Uterus (tissue), 4 donors: ENCODE measurements around the gene WDR64. TPM values are rescaled to one million over a fixed set of nuclear protein-coding genes. Genes with fewer than 3 reads are reported as not detected.

Experiments
- DNase-seq, 2 donors: peaks; one replicate each; pipeline ENCODE4 v3.0.0-alpha.2; 2019 to 2020
- H3K27ac ChIP-seq, 2 donors: fragments of 200-600 bp; sonication (generic); 1 replicate in 1 of 2; 2 replicates in 1 of 2; pipeline ENCODE4 v1.5.1; 2016 to 2018
- H3K27me3 ChIP-seq, 2 donors: fragments of 200-600 bp; sonication (generic); one replicate each; pipeline ENCODE4 v1.5.1; 2018 to 2019; ENCODE audit warnings: control low read depth in 1 of 2
- H3K36me3 ChIP-seq, 2 donors: fragments of 200-600 bp; sonication (generic); one replicate each; pipeline ENCODE4 v1.5.1; 2019; ENCODE audit warnings: control low read depth in 1 of 2
- H3K4me1 ChIP-seq, 2 donors: fragments of 200-600 bp; sonication (generic); one replicate each; pipeline ENCODE4 v1.5.1; 2018 to 2019; ENCODE audit warnings: control low read depth in 1 of 2
- H3K4me3 ChIP-seq, 2 donors: fragments of 200-600 bp; sonication (generic); 1 replicate in 1 of 2; 2 replicates in 1 of 2; pipeline ENCODE4 v1.5.1; 2018 to 2019; ENCODE audit warnings: mild to moderate bottlenecking in 1 of 2
- H3K9me3 ChIP-seq, 2 donors: fragments of 200-600 bp; sonication (generic); one replicate each; pipeline ENCODE4 v1.5.1; 2019; ENCODE audit warnings: control low read depth in 1 of 2
- CTCF ChIP-seq, 4 experiments: fragments of 200-600 bp in 2 of 4; fragments of 450-650 bp in 2 of 4; sonication (generic) in 2 of 4; IDR thresholded peaks; one replicate each; pipeline ENCODE4 v1.5.1; 2016 to 2019; ENCODE audit warnings: antibody characterized with exemption in 4 of 4, mild to moderate bottlenecking in 2 of 4, moderate library complexity in 1 of 4
- POLR2A ChIP-seq, 2 donors: fragments of 450-650 bp; IDR thresholded peaks; one replicate each; pipeline ENCODE4 v1.6.1; 2016; ENCODE audit warnings: antibody characterized with exemption in 2 of 2, mild to moderate bottlenecking in 1 of 2, moderate library complexity in 1 of 2
- intact Hi-C: fragments of 100-400 bp; cut with DNase I; formaldehyde crosslinking; loops from one replicate; pipeline ENCODE4 v1.15.1; 2023; ENCODE audit warnings: low total_unique reads
- total RNA-seq, 4 donors: library from RNA; depleted of rRNA in 3 of 4; stranded (reverse); fragments of >200 nt in 3 of 4; gene quantifications; one replicate each; pipeline versions ENCODE4 v1.1.0 to v1.2.4, GENCODE V29; 2014 to 2023
- donor health status: DM: yes; HTN: yes; CAD: no.

Gene WDR64
- total RNA-seq, 4 donors from 2014 or later: 0.21 TPM; not detected in 3

DNA sequence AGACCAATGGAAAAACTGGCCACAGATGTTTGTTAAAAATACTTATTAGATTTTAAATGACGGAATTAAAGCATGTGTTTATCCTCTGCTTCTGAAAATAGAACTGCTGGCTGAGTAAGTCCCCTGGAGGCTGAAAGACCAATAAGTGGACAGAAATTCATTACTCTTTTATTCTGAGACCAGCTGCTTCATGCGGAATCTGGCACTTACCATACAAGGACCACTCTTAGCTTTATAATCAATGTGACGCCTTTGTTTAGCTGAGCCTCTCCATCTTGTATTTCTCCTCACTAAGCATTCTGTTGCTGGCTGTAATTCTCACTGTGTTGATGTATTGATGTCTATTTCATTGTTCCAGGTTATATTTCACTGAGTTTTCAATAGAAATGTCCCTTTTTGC, 189.6 kb downstream of the WDR64 start:
- no peak for TF ChIP-seq CTCF (IDR thresholded peaks at IDR 0.05)
- intact Hi-C loops: no loop called here

GRCh38 chr1:241842565-241842964, 190.5 kb downstream of the WDR64 start:
- TF ChIP-seq POLR2A (IDR thresholded peaks at IDR 0.05): no peak
- no peak for TF ChIP-seq CTCF (IDR thresholded peaks at IDR 0.05)
- no peaks in the 10 kb centered on the region for H3K27me3 ChIP-seq
- H3K4me1 ChIP-seq: no peaks in the 10 kb centered on the region
- no peak overlapping the region for H3K27ac ChIP-seq
- H3K9me3 ChIP-seq: no peaks in the 10 kb centered on the region
- no peak overlapping the region for H3K4me3 ChIP-seq
- H3K36me3 ChIP-seq: no peaks in the 10 kb centered on the region
- no peak for DNase-seq
- intact Hi-C loops: no loop called here

More for the DNA sequence above, 189.6 kb downstream of the WDR64 start:
- H3K27me3 ChIP-seq: no peaks in the 10 kb centered on the region
- no peak overlapping the region for H3K27ac ChIP-seq
- H3K4me1 ChIP-seq: no peaks in the 10 kb centered on the region
- H3K9me3 ChIP-seq: no peaks in the 10 kb centered on the region
- H3K4me3 ChIP-seq: no peak overlapping the region
- H3K36me3 ChIP-seq: no peaks in the 10 kb centered on the region
- DNase-seq: no peak

DNA sequence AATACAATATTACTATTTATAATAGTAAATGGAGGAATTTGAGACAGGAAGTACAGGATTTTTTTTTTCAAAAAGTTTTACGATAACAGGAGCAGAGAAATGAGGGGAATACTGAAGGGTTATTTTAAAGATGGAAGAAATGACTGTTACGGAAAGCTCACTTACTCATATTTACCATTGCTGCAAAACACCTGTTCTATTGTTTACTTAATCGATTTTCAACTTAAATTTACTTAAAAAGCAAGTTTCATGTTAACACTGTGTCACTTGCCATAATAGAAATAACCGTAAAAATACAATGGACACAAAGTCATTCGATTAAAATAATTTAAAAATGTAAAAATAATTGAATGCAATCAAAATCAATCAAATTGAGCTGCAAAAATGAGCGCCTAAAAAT, 192.5 kb downstream of the WDR64 start:
- no peaks in the 10 kb centered on the region for H3K27me3 ChIP-seq
- H3K36me3 ChIP-seq: no peaks in the 10 kb centered on the region
- intact Hi-C loops: no loop called here
- no peaks in the 10 kb centered on the region for H3K9me3 ChIP-seq
- no peak overlapping the region for H3K27ac ChIP-seq
- no peak for TF ChIP-seq CTCF (IDR thresholded peaks at IDR 0.05)
- TF ChIP-seq POLR2A (IDR thresholded peaks at IDR 0.05): no peak
- DNase-seq: no peak
- H3K4me1 ChIP-seq: peaks cover 0 to 6% of the 10 kb centered on the region in 2 donors
- H3K4me3 ChIP-seq: no peak overlapping the region

GRCh38 chr1:241846375-241846774, 194.3 kb downstream of the WDR64 start:
- Histone ChIP-seq H3K27ac (no peak overlapping the region), H3K36me3 (no peaks in the 10 kb centered on the region), H3K9me3 (no peaks in the 10 kb centered on the region), H3K4me1 (peaks cover 0 to 6% of the 10 kb centered on the region in 2 donors), H3K4me3 (no peak overlapping the region), H3K27me3 (no peaks in the 10 kb centered on the region)
- intact Hi-C loops: no loop called here
- no peak for DNase-seq
- TF ChIP-seq CTCF (IDR thresholded peaks at IDR 0.05) (no peak), POLR2A (IDR thresholded peaks at IDR 0.05) (no peak)

- Histone ChIP-seq H3K4me1 (peaks cover 0 to 6% of the 10 kb centered on the region in 2 donors), H3K4me3 (no peak overlapping the region), H3K27me3 (no peaks in the 10 kb centered on the region), H3K36me3 (no peaks in the 10 kb centered on the region), H3K9me3 (no peaks in the 10 kb centered on the region), H3K27ac (peak overlapping the region; percentile 95 to 99)
- intact Hi-C loops: no loop called here
- no peak for DNase-seq
- TF ChIP-seq POLR2A (IDR thresholded peaks at IDR 0.05): no peak
- no peak for TF ChIP-seq CTCF (IDR thresholded peaks at IDR 0.05)
These were observed 194.9 kb downstream of the WDR64 start for GRCh38 chr1:241846862-241847539.
